GM19043 (cell line): Measurements from ENCODE around the gene EPHB2.

Source experiments
- ATAC-seq: cut with Tn5 transposase; IDR thresholded peaks from one replicate; pipeline ENCODE4 v1.9.1; 2021; ENCODE audit warnings: low read depth; ENCODE audit not compliant: unreplicated experiment

Gene EPHB2

DNA sequence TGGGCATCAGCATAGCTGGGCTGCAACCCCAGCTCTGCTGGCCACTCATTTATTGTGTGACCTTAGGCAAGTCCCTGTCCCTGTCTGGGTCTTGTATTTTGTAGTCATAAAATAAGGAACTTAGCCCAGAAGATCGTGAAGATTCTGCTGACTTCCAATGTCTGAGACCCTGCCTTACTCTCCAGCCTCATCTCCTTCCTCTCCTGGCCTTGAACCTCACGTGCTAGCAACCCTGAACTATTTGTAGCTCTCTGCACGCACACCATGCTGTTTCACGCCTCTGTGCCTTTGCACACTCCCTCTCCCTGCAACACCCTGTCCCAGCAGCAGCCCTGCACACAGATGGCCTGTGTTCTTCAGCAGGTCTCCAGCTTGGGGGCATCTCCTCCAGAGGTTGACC lies 140.9 kb downstream of the EPHB2 start:
- ATAC-seq = no peak

DNA sequence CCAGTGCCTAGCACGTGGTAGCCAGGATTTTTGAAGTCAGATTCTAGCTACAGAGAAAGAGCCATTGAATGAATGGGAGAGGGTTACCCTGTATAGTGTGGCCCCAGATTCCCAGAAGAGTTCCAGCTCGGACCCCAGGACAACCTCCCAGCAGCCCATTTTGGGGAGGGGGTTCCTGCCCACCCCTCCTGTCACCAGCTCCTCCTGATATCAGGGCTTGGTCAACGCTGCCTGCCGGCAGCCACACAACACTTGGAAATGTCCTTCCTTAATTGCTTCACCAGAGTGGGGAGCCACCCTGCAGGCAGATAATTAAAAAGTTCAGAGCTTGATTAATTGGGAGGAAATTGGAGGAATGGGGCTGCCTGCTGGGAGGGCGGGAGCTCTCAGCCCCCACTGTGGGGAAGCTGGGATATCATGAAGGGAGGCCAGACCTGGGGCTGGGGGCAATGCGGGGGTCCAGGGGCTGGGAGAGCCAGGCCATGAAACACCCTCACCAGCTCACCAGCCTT lies 141.6 kb downstream of the EPHB2 start:
- no peak for ATAC-seq

GRCh38 chr1:22853651-22854185 lies 143.1 kb downstream of the EPHB2 start:
- no peak for ATAC-seq

DNA sequence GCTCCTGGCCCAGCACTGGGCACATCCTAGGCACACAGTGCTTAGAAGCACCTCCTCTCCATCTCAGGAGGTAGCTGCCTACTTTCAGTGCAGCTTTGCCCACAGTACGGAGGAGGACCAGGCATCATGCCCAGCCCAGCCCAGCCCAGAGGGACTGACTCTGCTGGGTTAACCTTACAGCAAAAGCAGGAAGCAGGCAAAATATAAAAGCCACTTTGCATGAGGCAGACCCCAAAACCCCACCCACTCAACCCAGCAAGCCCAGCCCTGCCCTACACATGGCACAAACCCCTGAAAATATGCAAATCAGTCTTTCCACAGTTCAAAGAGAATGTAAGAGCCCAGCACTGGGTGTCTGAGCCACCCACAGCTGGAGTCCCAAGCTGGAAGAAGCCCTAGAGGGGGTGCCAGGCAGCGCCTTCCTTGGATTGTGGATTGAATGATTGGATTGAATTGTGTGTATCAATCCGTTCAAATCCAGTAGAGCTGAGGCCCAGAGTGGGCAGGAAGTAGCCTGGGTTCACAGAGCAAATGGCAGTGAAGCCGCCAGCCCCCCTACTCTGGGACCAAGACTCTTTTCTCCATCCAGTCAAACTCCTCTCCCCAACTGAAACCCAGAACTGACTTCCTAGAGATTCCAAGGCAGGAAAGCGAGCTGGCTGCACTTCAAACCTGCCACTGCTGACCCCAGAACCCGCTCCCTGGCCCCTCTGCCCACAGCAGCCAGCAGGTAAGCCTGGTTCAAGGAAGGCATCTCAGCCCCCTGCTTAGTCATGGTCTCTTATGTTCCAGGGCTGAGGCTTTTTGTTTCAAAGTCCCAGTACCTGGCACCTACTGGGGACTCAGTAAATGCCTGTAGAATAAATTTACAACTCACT lies 144.3 kb downstream of the EPHB2 start:
- ATAC-seq = no peak

- ATAC-seq = no peak
Observed at GRCh38 chr1:22855668-22856606, 145.3 kb downstream of the EPHB2 start.

DNA sequence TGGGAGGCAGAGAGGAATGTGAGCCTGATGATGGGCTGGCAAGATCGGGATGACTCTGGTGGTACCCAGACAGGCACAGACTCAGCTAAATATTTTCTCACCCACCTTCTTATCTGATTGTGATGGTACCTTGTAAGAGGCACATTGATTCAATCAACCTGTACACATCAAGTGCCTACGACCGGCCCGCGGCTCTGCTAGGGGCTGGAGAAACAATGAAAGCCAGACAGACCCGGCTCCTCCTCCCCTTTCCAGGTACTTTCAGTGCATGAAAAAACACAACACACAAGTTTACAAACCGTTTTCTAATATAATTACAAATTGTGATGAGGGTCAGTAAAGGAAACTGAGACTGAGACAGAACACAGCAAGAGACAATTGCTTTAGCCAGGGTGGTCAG lies 147.0 kb downstream of the EPHB2 start:
- ATAC-seq = no peak

- ATAC-seq = no peak
Observed at GRCh38 chr1:22860414-22860800, 149.8 kb downstream of the EPHB2 start.

GRCh38 chr1:22860883-22861385 lies 150.3 kb downstream of the EPHB2 start:
- no peak for ATAC-seq

DNA sequence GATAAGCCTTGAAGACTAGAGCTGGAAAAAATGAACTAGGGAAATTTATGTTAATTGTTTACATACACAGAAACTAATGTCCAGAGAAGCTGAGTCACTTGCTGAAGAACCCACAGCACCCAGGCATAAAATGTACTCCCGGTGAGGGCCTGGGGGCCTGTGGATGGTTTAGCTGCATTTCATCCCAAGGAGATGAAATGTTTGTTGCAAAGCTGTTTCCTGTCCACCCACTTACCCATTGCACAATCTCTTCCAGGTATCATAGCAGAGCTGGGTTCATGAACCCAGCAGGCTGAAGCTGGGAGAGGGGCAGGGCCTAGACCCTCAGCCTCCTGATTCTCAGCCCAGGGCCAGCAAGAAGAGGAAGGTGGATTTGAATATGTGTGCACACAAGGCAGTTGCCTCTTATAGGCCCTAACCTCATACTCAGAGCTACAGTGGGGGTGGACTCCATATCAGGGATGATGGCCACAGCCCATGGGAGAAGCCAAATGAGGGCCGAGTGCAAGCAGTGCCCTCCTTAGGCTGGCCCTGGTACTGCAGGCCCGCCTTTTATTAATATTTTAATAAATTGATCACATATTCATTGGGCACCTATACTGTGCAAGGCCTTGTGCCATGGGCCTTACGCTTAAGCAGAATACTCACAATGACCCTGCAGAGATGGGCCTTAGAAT lies 151.3 kb downstream of the EPHB2 start:
- no peak for ATAC-seq

DNA sequence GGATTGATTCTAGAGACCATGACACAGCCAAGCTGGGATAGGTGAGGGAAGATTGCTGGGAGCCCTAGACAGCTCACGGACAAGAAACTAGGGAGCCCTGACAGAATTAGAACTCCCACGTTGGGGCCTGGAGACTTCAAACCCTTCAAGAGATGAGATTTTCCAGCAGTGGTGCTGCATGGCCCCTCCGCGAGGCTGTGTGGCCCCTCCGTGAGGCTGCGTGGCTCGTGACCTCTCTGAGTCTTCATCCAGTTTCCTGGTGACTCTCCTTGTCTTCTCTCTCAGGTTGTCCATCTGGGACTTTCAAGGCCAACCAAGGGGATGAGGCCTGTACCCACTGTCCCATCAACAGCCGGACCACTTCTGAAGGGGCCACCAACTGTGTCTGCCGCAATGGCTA lies 152.1 kb downstream of the EPHB2 start:
- ATAC-seq = no peak

DNA sequence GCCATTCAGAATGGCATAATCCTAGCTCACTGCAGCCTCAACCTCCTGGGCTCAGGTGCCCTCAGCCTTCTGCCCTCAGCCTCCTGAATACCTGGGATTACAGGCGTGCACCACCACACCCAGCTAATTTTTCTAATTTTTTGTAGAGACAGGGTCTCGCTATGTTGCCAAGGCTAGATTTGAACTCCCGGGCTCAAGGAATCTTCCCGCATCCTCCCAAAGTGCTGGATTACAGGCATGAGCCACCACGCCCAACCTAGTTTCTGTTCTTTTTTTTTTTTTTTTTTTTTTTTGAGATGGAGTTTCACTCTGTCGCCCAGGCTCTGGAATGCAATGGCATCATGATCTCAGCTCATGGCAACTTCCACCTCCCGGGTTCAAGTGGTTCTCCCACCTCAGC lies 153.1 kb downstream of the EPHB2 start:
- ATAC-seq = no peak

GRCh38 chr1:22864886-22865285 lies 154.2 kb downstream of the EPHB2 start:
- no peak for ATAC-seq

GRCh38 chr1:22865736-22866135 lies 155.1 kb downstream of the EPHB2 start:
- ATAC-seq = no peak

- no peak for ATAC-seq
Observed at GRCh38 chr1:22866868-22867267, 156.2 kb downstream of the EPHB2 start.

- ATAC-seq = no peak
Observed at GRCh38 chr1:22868331-22868730, 157.7 kb downstream of the EPHB2 start.

DNA sequence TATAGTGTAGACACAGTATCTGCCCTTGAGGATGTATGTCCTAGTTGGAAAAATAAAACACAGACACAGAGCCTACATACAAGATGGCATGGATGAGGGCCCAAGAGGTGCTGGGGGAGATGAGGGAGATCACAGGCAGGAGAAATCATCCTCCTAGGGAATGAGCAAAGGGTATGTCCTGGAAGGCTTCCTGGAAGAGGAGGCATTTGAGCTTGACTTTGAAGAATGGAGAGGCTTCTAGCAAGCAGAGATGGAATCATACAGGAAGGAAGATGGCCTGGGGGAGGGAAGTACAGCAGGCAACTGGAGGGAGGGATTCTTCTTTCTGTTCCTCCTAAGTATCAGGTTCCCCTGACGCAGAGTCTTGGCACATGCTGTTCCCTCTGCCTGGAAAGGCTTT lies 158.7 kb downstream of the EPHB2 start:
- ATAC-seq = no peak

- ATAC-seq = no peak
Observed at GRCh38 chr1:22870201-22870871, 159.7 kb downstream of the EPHB2 start.

DNA sequence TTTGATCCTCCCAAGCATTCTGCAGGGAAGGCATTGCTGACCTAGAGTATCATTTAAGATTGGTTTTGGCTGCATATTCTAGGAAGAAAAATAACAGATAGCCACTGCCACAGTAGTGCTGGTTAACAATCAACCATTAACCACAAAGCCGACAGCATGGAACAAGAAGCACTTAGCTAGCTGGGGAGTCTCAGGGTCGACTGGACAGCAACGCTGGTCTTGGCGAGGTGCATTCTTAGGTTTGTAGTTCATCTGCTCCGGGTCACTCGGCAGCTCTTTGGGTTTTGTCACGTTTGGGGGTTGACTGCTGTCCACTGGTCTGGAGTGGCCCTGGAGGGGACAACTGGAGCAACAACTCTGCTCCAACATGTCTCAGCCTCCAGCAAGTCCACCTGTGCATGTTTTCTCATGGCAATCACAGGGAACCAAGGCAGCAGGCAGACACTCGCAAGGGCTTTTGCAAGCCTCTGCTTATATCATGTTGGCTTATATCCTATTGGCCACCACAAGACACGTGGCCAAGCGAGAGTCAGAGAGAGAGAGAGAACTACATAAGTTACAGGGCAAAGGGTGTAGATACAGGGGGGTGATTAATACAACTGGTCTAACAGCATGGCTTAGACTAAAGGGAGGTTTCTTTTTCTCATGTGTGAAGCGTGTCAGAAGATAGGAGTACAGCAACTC lies 162.5 kb downstream of the EPHB2 start:
- ATAC-seq = no peak

GRCh38 chr1:22874785-22875184 lies 164.1 kb downstream of the EPHB2 start:
- no peak for ATAC-seq
